Skeletal muscle satellite cell (primary cell): ENCODE results near the gene PRR7.

Source experiments
- H3K27me3 ChIP-seq: 2 replicates; pipeline ENCODE4 v1.7.0; 2013; ENCODE audit warnings: low read length; ENCODE audit not compliant: control insufficient read depth, insufficient read depth
- H3K36me3 ChIP-seq: 2 replicates; pipeline ENCODE4 v1.7.0; 2013; ENCODE audit warnings: mild to moderate bottlenecking, control low read depth, low read length; ENCODE audit not compliant: insufficient read depth
- H3K4me1 ChIP-seq: 2 replicates; pipeline ENCODE4 v1.7.0; 2013; ENCODE audit warnings: low read length; ENCODE audit not compliant: control insufficient read depth, insufficient read depth
- H3K4me2 ChIP-seq: 2 replicates; pipeline ENCODE4 v1.7.0; 2013; ENCODE audit warnings: mild to moderate bottlenecking, low read length
- H3K4me3 ChIP-seq: 2 replicates; pipeline ENCODE4 v1.7.0; 2013; ENCODE audit warnings: low read length
- H3K9ac ChIP-seq: 2 replicates; pipeline ENCODE4 v1.7.0; 2013; ENCODE audit warnings: mild to moderate bottlenecking, low read depth, low read length, moderate library complexity
- H3K9me3 ChIP-seq: replicated peaks from 2 replicates; pipeline ENCODE4 v1.7.0; 2013; ENCODE audit warnings: mild to moderate bottlenecking, control low read depth, low read length

PRR7 gene

GRCh38 chr5:177442066-177442826, 4.4 kb upstream of the PRR7 start:
- peaks cover 20% of the 10 kb centered on the region for H3K36me3 ChIP-seq
- H3K4me1 ChIP-seq = peaks cover 6% of the 10 kb centered on the region
- no peak overlapping the region for H3K9ac ChIP-seq

GRCh38 chr5:177443144-177443983, 3.2 kb upstream of the PRR7 start:
- Histone ChIP-seq H3K4me1 (peaks cover 16% of the 10 kb centered on the region), H3K36me3 (peaks cover 12% of the 10 kb centered on the region), H3K9me3 (no peaks in the 10 kb centered on the region), H3K27me3 (no peaks in the 10 kb centered on the region), H3K4me3 (no peak overlapping the region), H3K4me2 (no peak overlapping the region), H3K9ac (no peak overlapping the region)

More at GRCh38 chr5:177442066-177442826, 4.4 kb upstream of the PRR7 start:
- H3K4me2 ChIP-seq = no peak overlapping the region
- H3K27me3 ChIP-seq = no peaks in the 10 kb centered on the region
- no peak overlapping the region for H3K4me3 ChIP-seq
- H3K9me3 ChIP-seq = no peaks in the 10 kb centered on the region

- Histone ChIP-seq H3K9ac (no peak overlapping the region), H3K36me3 (peaks cover 6% of the 10 kb centered on the region), H3K4me3 (no peak overlapping the region), H3K4me1 (peaks cover 21% of the 10 kb centered on the region), H3K27me3 (no peaks in the 10 kb centered on the region), H3K4me2 (no peak overlapping the region), H3K9me3 (no peaks in the 10 kb centered on the region)
Measured at GRCh38 chr5:177444106-177445051, 2.2 kb upstream of the PRR7 start.

DNA sequence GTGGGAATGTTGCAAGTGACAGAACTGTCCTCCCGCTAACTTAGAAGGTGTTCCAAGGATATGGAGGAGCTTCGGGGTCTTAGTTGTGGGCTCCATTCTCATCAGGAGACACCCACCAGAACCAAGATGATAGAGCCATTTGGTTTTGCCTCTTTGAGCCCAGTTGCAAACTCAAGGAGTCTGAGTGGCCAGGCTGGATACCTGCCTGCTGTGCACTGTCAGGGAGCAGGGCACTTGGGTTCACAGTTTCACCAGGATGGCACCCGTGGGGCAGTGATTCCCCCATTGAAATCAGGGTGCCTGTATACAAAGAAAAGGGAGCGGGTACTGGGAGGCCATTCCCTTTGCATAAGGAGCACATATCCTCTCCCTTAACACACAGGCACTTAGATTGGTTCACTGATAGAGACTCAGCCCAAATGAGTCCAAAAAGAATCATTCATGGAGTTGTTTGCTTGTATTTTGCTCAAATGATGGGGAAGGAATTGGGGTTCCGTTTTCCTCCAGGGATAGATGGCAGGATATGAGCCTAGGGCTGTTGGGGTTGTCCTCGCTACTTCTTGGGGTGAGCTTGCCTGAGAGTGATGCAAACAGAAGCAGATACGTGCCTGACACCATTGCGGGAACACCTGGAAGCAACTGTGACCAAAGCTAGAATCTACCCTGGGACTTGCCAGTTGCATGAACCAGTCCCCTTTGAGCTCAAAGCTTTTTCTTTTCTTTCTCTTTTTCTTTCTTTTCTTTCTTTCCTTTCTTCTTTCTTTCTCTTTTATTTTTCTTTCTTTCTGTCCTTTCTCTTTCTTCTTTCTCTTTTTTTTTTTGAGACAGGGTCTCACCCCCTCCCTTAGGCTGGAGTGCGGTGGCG, 1.3 kb upstream of the PRR7 start:
- Histone ChIP-seq H3K27me3 (no peaks in the 10 kb centered on the region), H3K9ac (no peak overlapping the region), H3K9me3 (no peaks in the 10 kb centered on the region), H3K4me2 (peak overlapping the region; percentile 90), H3K36me3 (peaks cover 6% of the 10 kb centered on the region), H3K4me1 (peaks cover 21% of the 10 kb centered on the region), H3K4me3 (no peak overlapping the region)

GRCh38 chr5:177445917-177446199, 756 bp upstream of the PRR7 start:
- Histone ChIP-seq H3K4me1 (peaks cover 21% of the 10 kb centered on the region), H3K4me3 (peak overlapping the region; percentile 82), H3K36me3 (peaks cover 9% of the 10 kb centered on the region), H3K4me2 (peak overlapping the region; percentile 90), H3K27me3 (no peaks in the 10 kb centered on the region), H3K9me3 (no peaks in the 10 kb centered on the region), H3K9ac (peak overlapping the region; percentile 81)

DNA sequence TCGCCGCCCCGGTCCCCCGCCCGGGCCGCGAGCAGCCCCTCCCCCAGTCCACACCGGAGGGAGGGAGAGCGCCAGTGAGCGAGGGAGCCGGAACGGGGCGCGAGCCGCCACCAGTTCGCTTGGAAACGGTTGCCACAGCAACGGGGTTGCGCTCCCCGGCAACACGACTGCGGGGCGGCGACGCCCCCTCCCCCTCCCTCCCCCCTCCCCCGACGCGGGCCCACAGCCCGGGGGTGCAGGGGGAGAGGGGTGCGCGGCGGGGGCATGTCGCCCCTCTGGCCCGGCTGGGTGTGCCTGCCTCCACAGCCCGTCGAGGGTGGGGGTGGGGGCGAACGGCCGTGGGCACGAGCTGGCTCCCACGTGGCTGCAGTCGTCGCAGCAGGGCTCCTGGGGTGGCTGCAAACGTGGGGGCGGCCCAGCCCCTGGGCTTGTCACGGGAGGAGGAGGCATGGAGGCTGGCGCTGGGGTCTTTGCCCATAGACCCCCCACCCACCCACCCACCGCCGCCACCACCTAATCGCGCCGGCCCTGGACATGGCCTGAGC, 524 bp downstream of the PRR7 start:
- Histone ChIP-seq H3K4me2 (peak overlapping the region; percentile 90), H3K27me3 (no peaks in the 10 kb centered on the region), H3K4me3 (peak overlapping the region; percentile 82), H3K36me3 (peaks cover 10% of the 10 kb centered on the region), H3K4me1 (peaks cover 21% of the 10 kb centered on the region), H3K9ac (peak overlapping the region; percentile 81), H3K9me3 (no peaks in the 10 kb centered on the region)

DNA sequence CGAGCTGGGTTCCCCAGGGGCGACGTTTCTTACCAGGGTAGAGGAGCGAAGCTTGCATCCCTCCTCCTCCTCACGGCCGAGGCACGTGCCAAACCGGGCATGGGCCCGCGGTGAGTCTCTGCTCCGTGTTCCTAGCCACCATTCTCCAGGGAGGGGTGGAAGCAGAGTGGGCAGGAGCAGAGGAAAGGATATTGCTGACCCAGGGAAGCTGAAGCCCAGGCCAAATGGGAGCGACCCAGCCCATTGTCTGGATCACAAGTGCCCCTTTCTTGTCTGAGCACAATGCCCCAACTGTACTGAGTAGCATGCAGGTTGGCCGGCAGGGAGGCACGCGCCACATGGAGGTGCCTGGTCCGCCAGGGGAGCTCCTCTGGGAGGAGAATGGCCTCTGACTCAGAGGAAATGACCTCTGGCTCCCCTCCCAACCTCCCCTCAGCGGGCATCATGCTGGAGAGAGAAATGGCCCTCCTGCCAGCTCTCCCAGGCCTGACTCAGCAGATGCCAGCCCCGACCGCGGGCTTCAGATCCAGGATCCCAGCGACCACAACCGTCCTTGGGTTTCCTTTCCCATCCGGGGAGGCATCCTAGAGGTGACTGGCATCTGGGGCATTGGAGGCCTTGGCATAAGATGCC, 1.1 kb downstream of the PRR7 start:
- H3K27me3 ChIP-seq = no peaks in the 10 kb centered on the region

DNA sequence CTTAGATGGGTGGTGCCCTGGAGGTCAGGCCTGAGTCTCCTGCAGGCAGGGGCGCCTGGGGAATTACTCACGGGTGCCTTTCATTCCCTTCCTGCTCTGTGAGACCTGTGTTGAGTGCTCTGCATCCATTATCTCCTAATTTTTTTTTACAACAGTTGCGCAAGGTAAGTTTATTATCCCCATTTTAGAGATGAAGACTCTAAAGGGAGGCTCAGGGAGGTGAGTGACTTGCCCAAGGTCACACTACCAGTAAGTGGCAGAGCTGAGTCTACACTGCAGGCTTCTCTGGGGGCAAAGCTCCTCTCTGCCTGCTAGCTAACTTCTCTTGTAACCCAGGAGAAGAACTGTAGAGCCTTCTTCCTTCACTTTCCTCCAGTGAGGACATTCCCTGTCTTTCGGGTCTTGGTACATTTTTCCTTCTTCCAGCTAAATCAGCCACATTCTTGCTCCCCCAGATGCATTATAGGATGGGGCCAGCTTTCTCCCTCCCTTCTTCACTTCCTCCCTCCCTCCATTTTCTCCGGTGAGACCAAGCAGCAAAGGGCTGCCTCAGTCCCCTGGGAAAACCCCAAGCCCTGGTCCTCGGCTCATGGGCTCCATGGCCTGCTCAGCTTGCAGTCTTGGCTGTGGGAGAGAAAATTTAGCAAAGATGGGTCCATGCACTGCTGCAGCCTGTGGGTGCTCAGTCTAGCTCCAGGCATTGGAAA, 1.8 kb downstream of the PRR7 start:
- no peaks in the 10 kb centered on the region for H3K9me3 ChIP-seq
- peak overlapping the region; percentile 71 for H3K9ac ChIP-seq
- H3K4me2 ChIP-seq = peak overlapping the region; percentile 90
- H3K4me3 ChIP-seq = peak overlapping the region; percentile 82
- peaks cover 21% of the 10 kb centered on the region for H3K4me1 ChIP-seq
- H3K36me3 ChIP-seq = peaks cover 6% of the 10 kb centered on the region
- no peaks in the 10 kb centered on the region for H3K27me3 ChIP-seq

More for the DNA sequence above, 1.1 kb downstream of the PRR7 start:
- Histone ChIP-seq H3K36me3 (peaks cover 6% of the 10 kb centered on the region), H3K4me1 (peaks cover 21% of the 10 kb centered on the region), H3K4me3 (peak overlapping the region; percentile 82), H3K9ac (peak overlapping the region; percentile 71), H3K4me2 (peak overlapping the region; percentile 90), H3K9me3 (no peaks in the 10 kb centered on the region)

GRCh38 chr5:177449140-177450061, 2.8 kb downstream of the PRR7 start:
- Histone ChIP-seq H3K27me3 (no peaks in the 10 kb centered on the region), H3K9me3 (no peaks in the 10 kb centered on the region), H3K4me1 (peaks cover 28% of the 10 kb centered on the region), H3K36me3 (peaks cover 6% of the 10 kb centered on the region), H3K4me2 (no peak overlapping the region), H3K9ac (no peak overlapping the region), H3K4me3 (no peak overlapping the region)
